Ishikawa (cell line): ENCODE results near the gene DAB2IP.

ENCODE experiments used
- CEBPB ChIP-seq: IDR thresholded peaks from 2 replicates; pipeline ENCODE4 v1.6.1; 2012
- CREB1 ChIP-seq: IDR thresholded peaks from 2 replicates; pipeline ENCODE4 v1.6.1; 2012; ENCODE audit warnings: low read depth
- EGR1 ChIP-seq: IDR thresholded peaks from 2 replicates; pipeline ENCODE4 v1.6.1; 2012
- EP300 ChIP-seq: IDR thresholded peaks from 2 replicates; pipeline ENCODE4 v1.6.1; 2012; ENCODE audit warnings: borderline replicate concordance
- FOXM1 ChIP-seq: IDR thresholded peaks from 2 replicates; pipeline ENCODE4 v1.6.1; 2012; ENCODE audit warnings: low read depth, borderline replicate concordance
- NFIC ChIP-seq: IDR thresholded peaks from 2 replicates; pipeline ENCODE4 v1.6.1; 2012
- RAD21 ChIP-seq: IDR thresholded peaks from 2 replicates; pipeline ENCODE4 v1.6.1; 2012; ENCODE audit warnings: low read depth
- TAF1 ChIP-seq: IDR thresholded peaks from 2 replicates; pipeline ENCODE4 v1.6.1; 2012; ENCODE audit warnings: low read depth, mild to moderate bottlenecking
- TCF12 ChIP-seq: IDR thresholded peaks from 2 replicates; pipeline ENCODE4 v1.6.1; 2012; ENCODE audit warnings: low read depth
- TEAD4 ChIP-seq: IDR thresholded peaks from 2 replicates; pipeline ENCODE4 v1.6.1; 2012
- YY1 ChIP-seq: IDR thresholded peaks from 2 replicates; pipeline ENCODE4 v1.6.1; 2012; ENCODE audit warnings: low read depth
- ZBTB7A ChIP-seq: IDR thresholded peaks from 2 replicates; pipeline ENCODE4 v1.6.1; 2012; ENCODE audit warnings: low read depth
- TF ChIP-seq, protein P1 (sequence below): IDR thresholded peaks from 2 replicates; pipeline ENCODE4 v1.6.1; 2012; ENCODE audit warnings: low read depth, mild to moderate bottlenecking
- TF ChIP-seq, protein P2 (sequence below): IDR thresholded peaks from 2 replicates; pipeline ENCODE4 v1.6.1; 2012
- TF ChIP-seq, protein P3 (sequence below): IDR thresholded peaks from 2 replicates; pipeline ENCODE4 v1.6.1; 2012

Gene DAB2IP

DNA sequence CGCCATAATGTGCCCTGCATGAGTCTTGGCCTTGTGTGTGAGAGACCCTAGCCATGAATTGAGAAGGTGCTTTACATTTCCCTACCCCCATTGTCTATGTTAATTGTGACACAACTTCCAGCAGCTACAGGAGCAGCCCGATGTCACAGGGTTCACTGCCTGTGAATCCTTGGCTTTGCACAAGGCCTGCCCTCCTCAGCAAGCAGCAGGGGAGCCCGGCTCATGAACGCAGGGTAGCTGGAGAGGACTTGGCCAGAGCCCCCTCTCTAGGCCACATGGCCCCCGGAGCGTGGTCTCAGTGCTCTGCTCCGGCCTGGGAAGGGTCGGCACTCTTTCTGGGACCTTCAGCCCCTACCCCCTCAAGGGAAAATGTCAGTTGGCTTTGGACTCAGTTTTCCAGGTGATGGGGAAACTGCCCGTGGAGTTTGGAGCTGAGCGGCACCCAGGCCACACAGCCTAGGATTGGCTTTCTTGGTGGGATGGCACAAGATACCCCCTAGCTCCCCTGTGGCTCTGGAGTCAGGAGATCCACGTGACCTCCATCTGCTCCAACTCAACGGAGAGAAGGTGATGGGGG lies 160.8 kb downstream of the DAB2IP start:
- TF ChIP-seq EGR1 (no peak), EP300 (no peak)
- TF ChIP-seq, protein P1, sequence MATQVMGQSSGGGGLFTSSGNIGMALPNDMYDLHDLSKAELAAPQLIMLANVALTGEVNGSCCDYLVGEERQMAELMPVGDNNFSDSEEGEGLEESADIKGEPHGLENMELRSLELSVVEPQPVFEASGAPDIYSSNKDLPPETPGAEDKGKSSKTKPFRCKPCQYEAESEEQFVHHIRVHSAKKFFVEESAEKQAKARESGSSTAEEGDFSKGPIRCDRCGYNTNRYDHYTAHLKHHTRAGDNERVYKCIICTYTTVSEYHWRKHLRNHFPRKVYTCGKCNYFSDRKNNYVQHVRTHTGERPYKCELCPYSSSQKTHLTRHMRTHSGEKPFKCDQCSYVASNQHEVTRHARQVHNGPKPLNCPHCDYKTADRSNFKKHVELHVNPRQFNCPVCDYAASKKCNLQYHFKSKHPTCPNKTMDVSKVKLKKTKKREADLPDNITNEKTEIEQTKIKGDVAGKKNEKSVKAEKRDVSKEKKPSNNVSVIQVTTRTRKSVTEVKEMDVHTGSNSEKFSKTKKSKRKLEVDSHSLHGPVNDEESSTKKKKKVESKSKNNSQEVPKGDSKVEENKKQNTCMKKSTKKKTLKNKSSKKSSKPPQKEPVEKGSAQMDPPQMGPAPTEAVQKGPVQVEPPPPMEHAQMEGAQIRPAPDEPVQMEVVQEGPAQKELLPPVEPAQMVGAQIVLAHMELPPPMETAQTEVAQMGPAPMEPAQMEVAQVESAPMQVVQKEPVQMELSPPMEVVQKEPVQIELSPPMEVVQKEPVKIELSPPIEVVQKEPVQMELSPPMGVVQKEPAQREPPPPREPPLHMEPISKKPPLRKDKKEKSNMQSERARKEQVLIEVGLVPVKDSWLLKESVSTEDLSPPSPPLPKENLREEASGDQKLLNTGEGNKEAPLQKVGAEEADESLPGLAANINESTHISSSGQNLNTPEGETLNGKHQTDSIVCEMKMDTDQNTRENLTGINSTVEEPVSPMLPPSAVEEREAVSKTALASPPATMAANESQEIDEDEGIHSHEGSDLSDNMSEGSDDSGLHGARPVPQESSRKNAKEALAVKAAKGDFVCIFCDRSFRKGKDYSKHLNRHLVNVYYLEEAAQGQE: no peak
- TF ChIP-seq, protein P2, sequence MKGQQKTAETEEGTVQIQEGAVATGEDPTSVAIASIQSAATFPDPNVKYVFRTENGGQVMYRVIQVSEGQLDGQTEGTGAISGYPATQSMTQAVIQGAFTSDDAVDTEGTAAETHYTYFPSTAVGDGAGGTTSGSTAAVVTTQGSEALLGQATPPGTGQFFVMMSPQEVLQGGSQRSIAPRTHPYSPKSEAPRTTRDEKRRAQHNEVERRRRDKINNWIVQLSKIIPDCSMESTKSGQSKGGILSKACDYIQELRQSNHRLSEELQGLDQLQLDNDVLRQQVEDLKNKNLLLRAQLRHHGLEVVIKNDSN: no peak

DNA sequence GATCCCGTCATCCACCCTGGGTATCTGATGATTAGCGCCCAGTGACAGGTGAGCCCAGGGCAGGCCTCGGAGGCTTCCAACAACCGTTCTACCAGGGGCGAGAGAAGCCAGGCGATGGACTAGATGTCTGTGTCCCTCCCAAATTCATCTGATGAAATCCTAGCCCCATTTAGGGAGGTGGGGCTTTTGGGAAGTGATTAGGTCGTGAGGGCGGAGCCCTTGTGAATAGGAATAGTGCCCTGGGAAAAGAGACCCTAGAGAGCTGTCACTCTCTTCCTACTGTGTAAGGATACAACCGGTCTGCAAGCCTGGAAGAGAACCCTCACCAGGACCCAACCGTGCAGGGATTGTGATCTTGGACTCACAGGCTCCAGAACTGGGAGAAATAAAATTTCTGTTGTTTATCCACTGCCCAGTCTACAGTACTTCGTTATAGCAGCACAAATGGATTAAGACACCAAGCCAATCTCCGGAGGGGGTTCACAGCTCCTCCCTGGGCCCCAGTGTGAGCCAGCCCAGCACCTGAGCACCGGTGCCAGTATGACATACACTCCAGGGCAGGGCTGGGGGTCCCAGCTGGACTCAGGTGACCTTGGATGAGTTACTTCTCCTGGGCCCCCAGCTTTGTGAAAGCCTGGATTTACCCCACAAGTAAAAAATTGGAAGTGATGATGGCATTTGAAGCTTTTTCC lies 162.2 kb downstream of the DAB2IP start:
- TF ChIP-seq YY1 (no peak), CEBPB (no peak), NFIC (no peak), RAD21 (no peak), CREB1 (no peak), ZBTB7A (no peak), FOXM1 (no peak), EGR1 (no peak), TCF12 (no peak), EP300 (no peak)
- TF ChIP-seq, protein P3, sequence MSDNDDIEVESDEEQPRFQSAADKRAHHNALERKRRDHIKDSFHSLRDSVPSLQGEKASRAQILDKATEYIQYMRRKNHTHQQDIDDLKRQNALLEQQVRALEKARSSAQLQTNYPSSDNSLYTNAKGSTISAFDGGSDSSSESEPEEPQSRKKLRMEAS: no peak
- TF ChIP-seq, protein P1: no peak
- TF ChIP-seq, protein P2: no peak

DNA sequence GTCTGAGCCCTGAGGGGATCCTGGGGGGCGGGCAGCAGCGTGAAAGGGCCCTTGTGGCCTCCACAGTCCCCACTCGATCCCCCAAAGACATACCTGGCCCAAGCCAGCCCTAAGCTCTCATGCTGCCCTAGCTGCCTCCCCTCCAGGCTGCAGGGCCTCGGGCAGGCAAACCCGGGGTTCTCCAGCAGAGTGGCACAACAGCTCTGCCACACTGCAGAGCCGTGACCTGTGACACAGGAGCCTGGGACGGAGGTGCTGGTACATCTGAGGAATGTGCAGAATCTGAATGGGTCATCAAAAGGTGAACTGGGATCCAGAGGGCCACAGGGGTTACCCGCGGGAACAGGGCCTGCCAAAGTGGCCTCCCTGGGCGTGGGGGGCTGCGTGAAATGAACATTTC lies 163.2 kb downstream of the DAB2IP start:
- TF ChIP-seq, protein P3: no peak
- TF ChIP-seq, protein P1: no peak
- no peak for TF ChIP-seq TEAD4
- TF ChIP-seq EGR1: no peak
- TF ChIP-seq ZBTB7A: no peak
- TF ChIP-seq RAD21: no peak
- TF ChIP-seq CREB1: no peak
- TF ChIP-seq TAF1: no peak
- TF ChIP-seq YY1: no peak
- no peak for TF ChIP-seq TCF12
- TF ChIP-seq FOXM1: no peak
- TF ChIP-seq EP300: no peak
- no peak for TF ChIP-seq NFIC
- TF ChIP-seq CEBPB: no peak
- TF ChIP-seq, protein P2: no peak

DNA sequence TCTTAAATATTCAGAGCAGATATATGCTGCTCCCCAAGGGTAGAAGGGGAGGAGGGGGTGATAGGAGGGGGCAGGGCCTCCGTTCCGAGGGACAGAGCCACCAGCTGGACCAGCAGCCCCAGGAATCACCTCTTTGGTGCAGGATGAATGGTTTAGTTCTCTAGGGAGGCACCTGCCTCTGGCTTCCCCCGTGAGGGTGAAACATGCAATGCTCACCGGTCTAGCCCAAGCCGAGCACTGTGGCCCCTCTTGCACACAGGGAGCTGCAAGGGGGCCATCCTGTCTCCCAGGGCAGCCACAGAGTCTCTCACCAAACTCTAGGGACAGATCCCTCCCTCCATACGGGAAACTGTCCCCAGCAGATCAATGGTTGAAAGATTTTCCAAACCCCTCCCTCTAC lies 163.7 kb downstream of the DAB2IP start:
- TF ChIP-seq YY1: no peak
- no peak for TF ChIP-seq TCF12
- no peak for TF ChIP-seq TAF1
- TF ChIP-seq NFIC: no peak
- no peak for TF ChIP-seq CEBPB
- no peak for TF ChIP-seq ZBTB7A
- no peak for TF ChIP-seq CREB1
- no peak for TF ChIP-seq EGR1
- TF ChIP-seq EP300: no peak
- TF ChIP-seq, protein P2: no peak
- no peak for TF ChIP-seq RAD21
- TF ChIP-seq, protein P3: no peak
- TF ChIP-seq TEAD4: no peak
- TF ChIP-seq, protein P1: no peak
- no peak for TF ChIP-seq FOXM1
